ENCODE data around the gene OLFM2.
"Not testable (repeated sequence)": the region's sequence is repeated elsewhere in the genome, so short reads cannot be mapped to it uniquely, and the experiment has no call there.

The OLFM2 gene
- 0 to 1.5 (median 0.07) reads per million in 17 experiments for total RNA-seq

DNA sequence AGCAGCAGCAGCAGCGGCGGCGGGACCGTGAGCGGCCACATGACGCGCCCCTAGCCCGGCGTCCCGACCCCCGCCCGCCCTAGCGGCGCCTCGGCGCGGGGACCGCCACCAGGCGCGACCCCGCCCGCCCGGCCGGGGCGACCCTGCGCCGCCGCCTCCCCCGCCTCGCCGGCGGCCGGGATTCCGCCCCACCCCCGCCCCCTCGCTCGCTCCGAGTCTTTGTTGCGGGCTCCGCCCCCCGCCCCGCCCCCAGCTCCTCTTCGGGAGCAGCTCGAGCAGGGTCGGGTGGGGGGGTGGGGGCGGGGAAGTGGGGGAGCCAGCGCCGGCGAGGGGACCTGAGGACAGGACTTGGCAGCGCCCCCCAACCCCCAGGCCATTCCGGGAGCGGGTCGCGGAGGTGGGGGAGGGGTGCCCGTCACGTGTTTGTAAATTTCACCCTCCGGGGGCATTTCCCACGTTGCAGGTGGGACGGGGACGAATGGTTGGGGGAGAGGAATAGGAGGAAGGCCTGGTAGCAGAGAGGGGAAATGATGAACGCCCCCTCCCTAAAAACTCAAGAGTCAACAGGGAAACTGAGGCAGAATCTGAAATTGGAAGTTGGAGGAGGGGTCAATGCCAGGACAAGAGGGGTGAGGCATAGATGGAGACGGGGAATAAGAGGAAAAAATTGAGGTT is at the start of gene OLFM2:
TSS of gene OLFM2 (minus strand) at position 190 of the 675 bp plus-strand sequence. CDS start at position 41, 149 bp downstream.
- DNase-seq: no peak

DNA sequence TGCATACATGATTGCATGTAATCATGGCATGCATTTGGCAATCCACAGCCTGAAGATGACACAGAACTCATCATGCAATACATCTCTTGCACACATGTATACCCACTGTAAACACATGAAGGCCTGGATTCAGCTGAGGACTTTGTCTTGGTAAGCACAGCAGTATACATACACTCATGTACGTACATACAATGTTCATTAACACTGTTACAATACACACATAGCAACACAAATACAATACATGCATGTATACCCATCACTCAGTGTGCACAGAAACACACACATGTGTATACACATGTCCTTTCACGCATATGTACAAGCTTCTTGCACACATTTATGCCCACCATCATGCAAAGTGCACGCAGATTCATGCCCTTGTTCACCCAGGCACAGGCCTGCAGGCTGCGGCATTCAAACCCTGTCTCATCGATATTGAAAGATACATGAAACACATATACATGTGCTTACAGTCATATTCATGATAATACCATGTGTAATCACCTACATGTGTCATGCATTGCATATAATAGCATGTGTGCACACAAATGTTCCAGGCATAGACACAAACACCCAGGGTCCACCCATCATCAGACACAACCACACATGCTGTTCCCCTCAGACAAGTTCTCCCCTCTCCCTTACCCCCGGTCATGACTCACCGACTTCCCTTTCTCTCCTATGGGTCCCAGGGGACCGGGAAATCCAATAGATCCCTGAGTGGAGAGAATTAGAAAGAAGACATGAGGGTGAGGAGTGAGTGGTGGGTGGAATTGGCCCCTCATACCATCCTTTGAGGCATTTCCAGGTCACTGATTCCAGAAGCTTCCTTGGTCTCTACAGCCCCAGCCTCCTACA is 45.3 kb upstream of the OLFM2 start:
- DNase-seq: no peak

DNA sequence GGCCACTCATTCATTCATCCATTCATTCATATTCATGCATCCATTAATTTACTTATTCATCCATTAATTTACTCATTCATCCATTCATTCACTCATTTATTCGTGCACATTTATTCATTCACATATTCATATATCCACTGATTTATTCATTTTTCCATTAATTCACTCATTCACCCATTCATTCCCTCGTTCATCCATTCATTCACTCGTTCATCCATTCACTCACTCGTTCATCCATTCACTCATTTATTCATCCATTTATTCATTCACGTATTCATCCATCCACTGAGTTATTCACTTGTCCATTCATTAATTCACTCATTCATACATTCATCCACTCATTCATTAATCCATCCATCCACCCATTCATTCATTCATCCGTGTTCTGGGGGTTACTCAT is 35.8 kb upstream of the OLFM2 start:
- DNase-seq: no peak

DNA sequence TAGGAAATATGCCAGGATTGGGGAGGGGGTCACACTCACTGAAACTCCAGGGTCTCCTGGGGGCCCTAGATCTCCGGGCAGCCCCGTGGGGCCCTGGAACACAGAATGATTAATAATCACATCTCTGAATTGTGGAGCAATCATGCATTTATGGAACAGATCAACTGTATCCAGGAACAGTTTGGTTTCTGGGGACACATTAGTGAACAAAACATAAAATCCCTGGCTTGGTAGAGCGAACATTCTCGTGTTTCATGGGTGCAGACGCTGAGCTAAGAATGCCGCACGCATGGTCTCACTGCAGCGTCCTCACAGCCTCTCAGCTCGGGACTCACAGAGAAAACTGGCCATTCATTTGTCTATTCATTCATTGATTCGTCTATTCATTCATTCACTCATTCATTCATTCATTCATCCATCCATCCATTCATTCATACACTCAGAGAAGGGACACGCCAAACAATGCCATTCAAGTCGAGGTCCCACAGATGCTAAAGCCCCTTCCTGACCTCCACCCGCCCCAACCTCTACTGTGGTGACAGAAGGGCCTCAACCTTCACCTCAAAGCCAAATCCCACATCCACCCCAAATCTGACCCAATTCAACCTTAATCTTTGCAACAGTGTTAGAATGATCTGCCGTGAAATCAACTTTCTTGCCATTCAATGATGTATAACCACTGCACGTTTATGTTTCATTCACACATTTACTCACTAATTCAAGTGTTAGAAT is 35.0 kb upstream of the OLFM2 start:
- no peak for DNase-seq

DNA sequence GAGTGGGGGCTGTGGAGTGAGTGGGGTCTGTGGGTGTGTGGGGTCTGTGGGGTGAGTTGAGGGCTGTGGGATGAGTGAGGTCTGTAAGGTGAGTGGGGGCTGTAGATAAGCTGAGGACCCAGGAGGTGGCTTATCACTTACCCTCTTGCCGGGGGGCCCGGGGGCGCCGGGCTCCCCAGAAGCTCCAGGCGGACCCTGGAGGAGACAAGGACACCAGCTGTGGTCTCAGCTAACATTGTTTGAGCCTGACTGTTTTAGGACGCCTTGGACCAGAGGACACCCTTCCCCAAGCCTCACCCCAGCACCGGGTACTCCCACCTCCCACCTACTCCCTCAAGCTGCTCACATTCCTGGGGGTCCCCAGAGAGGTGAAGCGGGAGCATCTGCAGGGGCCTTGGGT is 34.2 kb upstream of the OLFM2 start:
- DNase-seq: no peak

DNA sequence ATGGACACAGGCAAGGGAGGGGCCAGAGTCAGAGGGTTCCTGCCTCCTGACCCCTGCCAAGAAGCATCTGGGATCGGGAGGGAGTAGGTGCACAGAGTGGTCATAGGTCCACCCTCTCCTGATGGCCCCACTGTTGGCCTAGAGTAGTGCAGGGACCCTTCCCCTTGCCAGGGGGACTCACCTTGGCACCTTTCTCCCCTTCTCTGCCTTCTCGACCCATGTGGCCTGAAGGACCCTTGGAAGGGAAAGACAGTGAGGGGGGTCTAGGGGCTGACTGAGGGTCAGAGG is 33.3 kb upstream of the OLFM2 start:
- no peak for DNase-seq

DNA sequence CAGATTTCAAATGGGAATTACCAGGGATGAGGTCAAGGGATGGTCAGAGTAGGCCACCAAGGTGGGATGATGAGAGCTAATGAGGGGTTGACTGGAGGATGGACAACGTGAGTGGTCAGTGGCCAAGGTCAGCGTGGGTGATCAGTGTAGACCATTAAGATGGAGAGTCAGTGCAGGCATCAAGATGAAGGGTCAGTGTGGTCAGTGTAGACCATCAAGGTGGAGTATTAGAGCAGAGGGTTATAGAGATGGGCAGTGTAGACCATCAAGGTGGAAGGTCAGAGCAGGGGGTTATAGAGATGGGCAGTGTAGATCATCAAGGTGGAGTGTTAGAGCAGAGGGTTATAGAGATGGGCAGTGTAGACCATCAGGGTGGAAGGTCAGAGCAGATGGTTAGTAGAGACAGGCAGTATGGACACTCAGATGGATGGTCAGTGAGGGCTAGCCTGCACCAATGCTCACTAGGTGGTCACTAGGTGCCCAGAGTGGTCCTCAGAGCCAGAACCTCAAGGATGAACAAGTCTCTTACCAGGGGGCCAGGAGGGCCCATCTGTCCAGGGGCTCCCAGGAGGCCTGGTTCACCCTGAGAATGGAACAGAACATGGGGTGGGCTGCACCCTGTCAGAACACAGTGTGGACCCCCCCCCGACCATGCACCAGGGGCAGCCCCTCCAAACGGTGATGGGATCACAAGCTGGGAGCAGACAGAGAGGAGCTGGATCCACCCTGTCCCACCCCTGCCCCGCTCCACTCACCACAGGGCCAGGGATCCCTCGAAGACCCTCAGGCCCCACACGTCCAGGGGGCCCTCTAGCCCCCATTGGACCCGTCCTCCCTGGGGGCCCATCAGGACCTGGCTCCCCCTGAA is 32.7 kb upstream of the OLFM2 start:
- no peak for DNase-seq

DNA sequence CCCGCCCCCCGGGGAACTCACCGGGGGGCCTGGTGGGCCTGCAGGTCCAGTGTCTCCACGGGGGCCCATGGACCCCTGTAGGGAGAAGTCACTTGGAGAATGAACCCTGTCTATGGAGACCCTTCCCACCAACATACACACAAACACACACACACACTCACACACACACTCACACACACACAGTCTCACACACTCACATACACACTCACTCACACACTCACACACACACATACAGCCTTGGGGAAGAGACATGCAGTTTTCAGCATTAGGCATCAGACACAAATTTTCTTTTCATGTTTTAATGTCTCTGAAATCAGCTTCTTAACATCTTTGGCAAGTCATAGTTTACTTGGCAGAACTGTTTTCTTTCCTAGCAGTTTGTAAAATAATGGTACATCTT is 31.0 kb upstream of the OLFM2 start:
- DNase-seq: no peak

DNA sequence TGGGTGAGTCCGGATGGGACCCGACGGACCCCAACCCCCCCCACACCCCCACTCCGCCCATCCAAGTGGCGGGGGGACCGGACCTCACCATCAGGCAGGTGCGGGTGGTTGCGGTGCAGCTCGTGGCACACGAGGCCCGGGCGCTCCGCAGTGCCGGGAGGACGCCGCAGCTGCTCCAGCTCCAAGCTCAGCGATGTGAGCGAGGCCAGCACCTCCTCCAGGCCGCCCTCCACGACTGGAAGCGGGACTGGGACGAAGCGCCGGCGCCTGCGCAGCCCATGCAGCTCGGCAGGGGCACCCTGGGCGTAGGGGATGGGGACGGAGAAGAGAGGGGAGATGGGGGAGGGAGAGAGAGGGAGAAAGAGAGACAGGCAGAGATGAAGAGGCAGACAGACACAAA is 30.1 kb upstream of the OLFM2 start:
- DNase-seq: no peak

DNA sequence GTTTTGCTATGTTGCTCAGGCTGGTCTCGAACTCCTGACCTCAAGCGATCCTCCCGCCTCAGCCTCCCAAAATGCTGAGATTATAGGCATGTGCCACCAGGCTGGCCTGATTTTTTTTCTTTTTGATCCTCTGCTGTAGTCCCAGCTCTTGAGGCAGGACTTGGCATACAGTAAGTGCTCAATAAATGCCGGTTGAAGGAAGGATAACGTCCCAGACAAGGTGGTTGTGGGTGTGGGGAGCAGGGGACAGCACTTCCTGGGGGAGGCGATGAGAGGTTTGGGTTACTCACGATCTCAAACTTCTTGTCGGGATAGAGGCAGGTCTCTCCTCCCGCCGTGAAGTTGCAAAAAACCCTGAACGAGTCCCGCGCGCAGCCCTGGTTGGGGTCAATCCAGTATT is 29.7 kb upstream of the OLFM2 start:
- DNase-seq: no peak

DNA sequence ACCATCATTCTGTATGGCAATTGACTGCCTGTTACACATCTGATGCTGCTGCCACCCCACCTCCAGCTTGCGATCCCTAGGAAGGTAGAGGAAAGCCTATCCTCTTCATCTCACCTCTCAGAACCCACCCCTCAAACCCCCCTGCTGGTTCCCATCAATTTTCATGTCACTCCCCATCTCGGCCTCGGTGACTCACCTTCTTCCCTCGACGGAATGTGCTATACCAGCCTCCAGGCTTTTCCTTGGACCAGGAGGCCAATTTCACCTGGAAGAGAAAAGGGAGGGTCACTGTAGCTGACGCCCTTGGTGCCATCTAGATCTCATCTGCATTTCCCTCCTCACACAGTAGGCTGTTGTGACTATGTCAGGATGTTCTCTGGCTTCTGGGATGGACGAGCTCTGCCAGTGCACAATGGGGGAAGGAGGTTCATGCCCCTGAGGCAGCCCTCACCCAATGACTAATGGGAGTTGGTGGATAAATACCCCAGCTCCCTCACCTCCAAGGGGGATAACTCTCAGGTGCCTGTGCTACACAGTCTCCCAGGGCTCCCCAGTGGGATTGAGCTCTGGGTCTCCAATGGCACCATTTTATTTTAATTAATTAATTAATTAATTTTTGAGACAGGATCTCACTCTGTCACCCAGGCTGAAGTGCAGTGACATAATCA is 26.4 kb upstream of the OLFM2 start:
- no peak for DNase-seq

DNA sequence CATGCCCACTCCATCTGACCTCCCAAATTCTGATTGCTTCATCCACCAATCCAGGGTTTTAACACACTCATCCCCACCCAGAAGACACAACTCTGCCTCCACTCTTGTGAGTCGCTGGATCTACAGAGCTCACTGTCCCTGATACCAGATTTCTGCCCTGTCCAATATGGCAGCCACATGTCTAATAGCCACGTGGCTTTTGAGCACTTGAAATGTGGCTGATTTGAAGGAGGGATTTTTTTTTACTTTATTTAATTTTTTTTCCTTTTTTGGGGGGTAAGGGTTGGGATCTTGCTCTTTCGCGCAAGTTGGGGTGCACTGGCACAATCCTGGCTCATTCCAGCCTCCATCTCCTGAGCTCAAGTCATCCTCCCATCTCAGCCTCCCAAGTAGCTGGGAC is 24.8 kb upstream of the OLFM2 start:
- DNase-seq: no peak

DNA sequence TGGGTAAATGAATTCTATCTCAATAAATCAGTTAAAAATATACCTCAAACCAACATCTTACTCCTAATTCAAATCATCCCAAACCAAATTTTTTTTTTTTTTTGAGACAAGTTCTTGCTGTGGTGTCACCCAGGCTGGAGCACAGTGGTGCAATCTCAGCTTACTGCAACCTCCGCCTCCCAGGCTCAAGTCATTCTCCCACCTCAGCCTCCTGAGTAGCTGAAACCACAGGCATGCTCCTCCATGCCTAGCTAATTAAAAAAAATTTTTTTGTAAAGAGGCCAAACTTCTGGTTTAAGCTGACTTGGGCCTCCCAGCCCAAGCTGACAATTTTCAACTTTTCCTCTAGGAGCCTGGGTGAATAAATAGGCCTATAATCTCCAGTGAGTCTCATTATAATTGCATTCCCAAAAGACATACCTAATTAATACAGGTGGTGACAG is 22.1 kb upstream of the OLFM2 start:
- no peak for DNase-seq

DNA sequence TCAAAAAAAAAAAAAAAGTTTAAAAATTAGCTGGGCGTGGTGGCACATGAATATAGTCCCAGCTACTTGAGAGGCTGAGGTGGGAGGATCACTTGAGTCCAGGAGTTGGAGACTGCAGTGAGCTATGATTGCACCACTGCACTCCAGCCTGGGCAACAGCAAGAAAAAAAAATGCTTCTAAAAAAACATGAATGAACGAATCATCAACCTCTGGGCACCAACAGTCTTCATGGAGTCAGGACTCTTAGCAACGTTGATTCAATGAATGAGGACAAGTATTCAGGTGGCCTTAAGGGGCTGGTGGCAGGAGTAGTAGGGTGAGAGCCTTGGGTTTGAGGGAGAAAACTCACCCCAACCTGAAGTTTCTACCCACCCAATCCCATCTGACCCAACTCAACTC is 20.6 kb upstream of the OLFM2 start:
- no peak for DNase-seq

DNA sequence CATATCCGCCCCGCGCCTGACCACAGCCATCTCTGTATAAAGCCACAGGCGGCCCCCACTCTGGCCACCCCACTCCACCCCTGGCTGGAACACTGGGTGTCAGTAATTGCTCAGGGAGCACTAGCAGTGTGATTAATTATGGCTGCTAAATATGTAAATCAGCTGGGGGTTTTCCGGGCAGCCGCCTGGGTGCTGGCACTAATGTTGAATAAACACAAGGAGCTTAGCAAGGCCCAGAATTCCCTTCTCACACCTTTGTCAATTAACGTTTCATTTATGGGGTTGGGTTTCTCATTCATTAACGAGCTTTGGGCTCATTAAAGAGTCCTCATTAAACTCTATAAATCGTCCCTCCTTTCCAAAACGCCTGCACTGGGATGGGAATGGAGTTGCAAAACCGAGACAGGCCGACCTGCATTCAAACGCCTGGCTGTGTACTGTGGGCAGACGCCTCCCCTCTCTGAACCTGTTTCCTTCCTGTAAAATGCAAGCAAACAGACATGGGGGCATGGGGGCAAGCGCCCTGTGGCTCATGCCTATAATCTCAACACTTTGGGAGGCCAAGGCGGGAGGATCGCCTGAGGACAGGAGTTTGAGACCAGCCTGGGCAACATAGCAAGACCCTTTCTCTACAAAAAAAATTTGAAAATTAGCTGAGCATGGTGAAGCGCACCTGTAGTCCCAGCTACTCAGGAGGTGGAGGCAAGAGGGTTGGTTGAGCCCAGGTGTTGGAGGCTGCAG is 17.7 kb upstream of the OLFM2 start:
- DNase-seq: no peak

DNA sequence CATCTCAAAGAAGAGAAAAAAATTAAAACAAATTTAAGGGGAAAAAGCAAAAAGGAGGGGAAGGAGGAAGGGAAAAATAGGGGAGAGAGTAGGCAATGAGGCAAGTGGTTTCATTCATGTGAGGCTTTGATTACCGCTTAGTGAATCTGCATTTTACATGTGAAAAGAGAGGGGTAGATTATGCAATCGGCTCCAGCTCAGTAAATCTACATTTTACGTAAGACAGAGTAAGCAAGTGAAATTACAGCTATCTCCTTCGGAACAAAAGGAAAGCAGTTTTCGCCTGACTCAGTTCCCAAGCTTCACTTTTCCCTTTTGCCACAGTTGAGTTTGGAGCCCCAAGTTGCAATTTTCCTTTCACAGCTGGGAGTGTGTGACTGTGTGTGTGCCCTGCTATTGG is 16.0 kb upstream of the OLFM2 start:
- DNase-seq: no peak

DNA sequence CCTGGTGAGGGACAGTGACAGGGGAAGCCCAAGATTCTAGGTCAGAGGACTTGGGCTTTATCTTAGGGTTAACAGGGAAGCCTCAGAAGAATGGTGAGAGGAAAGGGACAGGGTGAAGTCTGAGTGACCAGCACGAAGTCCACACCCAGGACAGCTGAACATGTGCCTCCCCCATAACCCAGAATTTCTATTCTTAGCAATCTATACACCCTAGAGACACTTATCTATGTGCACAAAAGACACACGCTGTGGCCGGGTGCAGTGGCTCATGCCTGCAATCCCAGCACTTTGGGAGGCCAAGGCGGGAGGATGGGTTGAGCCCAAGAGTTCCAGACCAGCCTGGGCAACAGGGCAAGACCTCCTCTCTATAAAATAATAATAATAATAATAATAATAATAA is 11.1 kb upstream of the OLFM2 start:
- DNase-seq: no peak

DNA sequence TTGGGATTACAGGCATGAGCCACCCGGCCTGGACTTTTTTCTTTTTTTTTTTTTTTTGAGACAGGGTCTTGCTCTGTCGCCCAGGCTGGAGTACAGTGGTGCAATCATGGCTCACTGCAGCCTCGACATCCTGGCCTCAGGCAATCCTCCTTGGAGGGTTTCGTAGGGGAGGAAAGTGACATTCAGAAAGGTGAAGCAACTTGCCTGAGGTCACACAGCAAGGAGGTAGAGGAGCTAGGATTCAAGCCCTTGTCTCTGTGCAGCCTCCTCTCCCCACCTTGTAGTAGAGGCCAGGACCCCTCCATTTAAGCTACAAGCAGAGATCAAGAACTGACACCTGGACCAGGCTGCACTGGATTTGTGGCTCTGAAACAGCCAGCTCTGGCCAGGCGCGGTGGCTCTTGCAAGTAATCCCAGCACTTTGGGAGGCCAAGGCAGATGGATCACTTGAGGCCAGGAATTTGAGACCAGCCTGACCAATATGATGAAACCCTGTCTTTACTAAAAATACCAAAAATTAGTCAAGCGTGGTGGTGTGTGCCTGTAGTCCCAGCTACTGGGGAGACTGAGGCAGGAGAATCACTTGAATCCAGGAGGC is 10.3 kb upstream of the OLFM2 start:
- DNase-seq: not testable (repeated sequence)

DNA sequence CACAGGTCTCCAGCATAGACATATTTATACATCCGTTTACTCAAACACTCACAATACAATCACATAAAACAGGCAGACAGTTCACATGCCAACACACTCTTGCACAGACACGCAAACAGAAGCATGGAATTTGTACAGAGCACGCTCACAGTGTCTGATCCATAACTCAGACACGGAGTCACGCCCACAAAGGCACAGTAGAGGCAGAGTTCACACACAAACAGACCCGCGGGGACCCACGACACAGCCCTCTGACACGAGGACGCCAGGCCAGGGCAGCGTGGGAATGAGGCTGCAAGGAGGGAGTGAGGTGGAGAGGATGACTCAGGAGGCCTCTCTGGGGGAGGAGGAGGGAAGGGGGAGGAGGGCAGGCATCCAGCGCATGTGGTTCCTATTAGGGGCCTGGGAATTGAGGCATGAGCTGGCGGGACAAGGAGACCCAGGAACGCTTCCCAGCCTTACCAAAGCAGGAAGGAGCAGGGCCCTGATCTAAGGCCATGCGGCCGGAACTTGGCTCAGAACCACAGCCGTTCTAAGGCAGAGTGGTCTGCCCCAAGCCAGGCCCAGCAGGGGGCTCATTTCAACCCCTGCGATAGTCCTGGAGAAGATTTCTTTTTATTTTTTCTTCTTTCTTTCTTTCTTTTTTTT is 9.1 kb upstream of the OLFM2 start:
- DNase-seq: peak; percentile 8 to 45 (median 24)

DNA sequence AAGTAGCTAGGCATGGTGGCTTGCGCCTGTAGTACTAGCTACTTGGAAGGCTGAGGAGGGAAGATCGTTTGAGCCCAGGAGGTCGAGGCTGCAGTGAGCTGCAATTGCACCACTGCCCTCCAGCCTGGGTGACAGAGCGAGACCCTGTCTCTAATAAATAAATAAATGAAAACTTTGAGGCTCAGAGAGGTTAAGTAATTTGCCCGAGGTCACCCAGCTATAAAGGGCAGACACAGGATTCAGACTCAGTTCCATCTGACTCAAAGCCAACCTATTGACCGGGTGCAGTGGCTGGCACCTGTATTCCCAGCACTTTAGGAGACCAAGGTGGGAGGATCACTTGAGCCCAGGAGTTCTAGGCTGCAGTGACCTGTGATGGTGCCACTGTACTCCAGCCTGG is 7.4 kb upstream of the OLFM2 start:
- no peak for DNase-seq

Data from suppressor macrophage (primary cell).